ENCODE measurements around the gene AOC3. TPM values are rescaled to one million over a fixed set of nuclear protein-coding genes. Genes with fewer than 3 reads are reported as not detected.
A peak's percentile ranks its signal among the peaks of the same experiment; 100 is the strongest.

AOC3 gene
- total and polyA plus RNA-seq, 2 of the 13 experiments (the other 11 are each of a cell fraction or from before 2014, with no cell fraction given): 8.7 to 51.7 TPM

- no peak for TF ChIP-seq HNF1A (IDR thresholded peaks at IDR 0.05; ENCODE audit: low read depth)
- no peak for TF ChIP-seq HNF1A (CRISPR knock-in tag; IDR thresholded peaks at IDR 0.05; ENCODE audit: borderline replicate concordance)
- no peak for TF ChIP-seq GABPB1 (CRISPR knock-in tag; IDR thresholded peaks at IDR 0.05)
- peak; percentile 54 for TF ChIP-seq THAP9 (CRISPR knock-in tag; IDR thresholded peaks at IDR 0.05; ENCODE audit: borderline replicate concordance)
- 0 out of 2 replicates have a peak, but pooled peaks have one; percentile 57 for TF ChIP-seq ZBTB4 (CRISPR knock-in tag; IDR thresholded peaks at IDR 0.05; ENCODE audit: borderline replicate concordance)
- TF ChIP-seq NR2F2 (IDR thresholded peaks at IDR 0.05; ENCODE audit: borderline replicate concordance, low read depth): peak; percentile 52; the same call in 1 of the 2 replicates
- no peak for TF ChIP-seq TARDBP (CRISPR knock-in tag; IDR thresholded peaks at IDR 0.05)
- peak; percentile 33; the same call in 1 of the 2 replicates for TF ChIP-seq ARID5B (CRISPR knock-in tag; IDR thresholded peaks at IDR 0.05)
- no peak for TF ChIP-seq KLF9 (CRISPR knock-in tag; IDR thresholded peaks at IDR 0.05; ENCODE audit: low read depth)
- peak; percentile 46; the same call in 1 of the 2 replicates for TF ChIP-seq MTA1 (CRISPR knock-in tag; IDR thresholded peaks at IDR 0.05; ENCODE audit: borderline replicate concordance)
- no peak for TF ChIP-seq CBFB (CRISPR knock-in tag; IDR thresholded peaks at IDR 0.05)
- peak; percentile 46; the same call in 1 of the 2 replicates for TF ChIP-seq HDAC1 (CRISPR knock-in tag; IDR thresholded peaks at IDR 0.05)
- TF ChIP-seq PLSCR1 (CRISPR knock-in tag; IDR thresholded peaks at IDR 0.05; ENCODE audit: borderline replicate concordance): no peak
Observed at GRCh38 chr17:42898147-42898811, 47.3 kb downstream of the AOC3 start (continued).

Data from HepG2 (cell line).